DMS79 treated with DMSO at 0.1 percent for 48 hours (cell line): Measurements from ENCODE around the gene AVP.
A peak's percentile ranks its signal among the peaks of the same experiment; 100 is the strongest.

Experiments
- DNase-seq: peaks from one replicate; lab custom pipeline; 2025; lab: John Stamatoyannopoulos, UW

Gene AVP

DNA sequence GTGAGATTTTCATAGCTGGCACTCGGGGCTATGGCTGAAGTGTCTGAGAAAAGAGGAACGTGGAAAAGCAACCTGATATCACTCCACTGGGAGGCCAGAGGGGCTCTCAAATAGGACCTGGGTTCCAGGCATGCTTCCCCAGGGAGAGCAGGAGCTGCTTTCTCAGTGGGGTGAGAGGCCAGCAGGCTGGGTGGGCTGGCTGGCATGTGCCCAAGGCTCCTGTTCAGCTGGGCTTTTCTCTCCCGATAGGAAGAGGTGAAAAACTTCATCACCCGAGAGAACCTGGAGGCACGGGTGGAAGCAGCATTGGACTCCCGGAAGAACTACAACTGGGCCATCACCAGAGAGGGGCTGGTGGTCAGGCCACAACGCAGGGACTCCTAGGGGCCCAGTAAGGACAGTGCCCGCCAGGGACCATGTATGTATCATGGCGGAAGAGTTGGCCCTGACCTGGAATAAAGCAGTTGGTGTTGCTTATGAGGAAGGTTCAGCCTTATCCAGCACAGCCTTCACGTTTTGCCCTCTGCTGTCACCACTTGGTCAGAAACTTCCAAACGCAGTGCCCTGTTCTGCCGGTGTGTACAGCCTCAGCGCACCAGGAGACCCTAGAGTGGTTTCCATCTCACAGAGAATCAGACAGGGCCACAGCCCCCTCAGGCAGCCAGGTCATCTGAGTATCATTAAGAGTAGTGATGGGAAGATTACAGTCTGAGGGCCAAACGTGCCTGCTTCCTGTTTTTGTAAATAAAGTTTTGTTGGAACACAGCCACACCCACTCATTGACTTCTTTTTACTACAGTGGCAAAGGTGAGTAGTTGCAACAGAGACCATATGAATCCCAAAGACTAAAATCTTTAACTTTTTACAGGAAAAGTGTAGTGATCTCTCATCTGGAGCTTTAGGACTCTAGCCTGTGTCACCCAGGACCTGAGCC lies 36.8 kb downstream of the AVP start:
- no peak for DNase-seq

GRCh38 chr20:3046677-3047462 lies 37.7 kb downstream of the AVP start:
- DNase-seq = peak; percentile 87

GRCh38 chr20:3045816-3046676 lies 38.5 kb downstream of the AVP start, which contains the start of gene MRPS26:
MRPS26 (plus strand) TSS chr20:3046052; CDS start chr20:3046069, 17 bp downstream.
- DNase-seq = peak; percentile 46

DNA sequence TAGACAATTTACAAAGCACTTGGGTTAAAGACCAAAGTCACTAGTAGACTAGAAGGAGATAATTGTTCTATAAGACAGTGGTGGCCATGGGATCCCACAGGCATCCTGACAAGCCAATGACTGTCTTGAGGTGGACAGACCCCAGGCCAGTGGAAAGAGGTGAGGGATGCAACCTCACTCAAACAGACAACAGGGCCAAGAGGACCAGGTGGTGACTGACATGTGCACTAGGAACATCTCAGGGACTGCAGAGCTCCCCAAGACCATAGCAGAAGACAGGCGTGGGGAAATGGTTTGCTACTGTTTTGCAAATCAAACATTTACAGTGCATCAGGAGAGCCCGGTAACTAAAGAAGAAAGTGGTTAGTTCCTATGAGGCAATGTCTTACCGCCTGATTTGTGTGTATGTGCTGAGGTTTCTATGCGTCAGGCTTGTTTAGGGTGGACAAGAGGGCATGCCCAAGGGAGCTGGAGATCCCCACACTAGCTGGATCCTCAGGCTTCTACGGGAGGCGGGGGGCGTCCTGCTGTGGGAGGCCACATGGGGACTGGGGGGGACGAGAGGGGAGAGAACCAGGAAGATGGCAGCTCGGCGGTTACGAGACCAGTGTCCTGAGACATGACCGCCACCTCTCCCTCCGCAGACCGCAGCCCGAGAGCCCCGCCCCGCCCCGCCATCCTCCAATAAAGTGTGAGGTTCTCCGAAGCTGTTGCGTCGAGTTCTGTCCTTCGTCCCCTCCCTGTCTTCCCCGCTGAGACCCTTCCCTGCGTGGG lies 39.3 kb downstream of the AVP start:
- peak; percentile 46 for DNase-seq

DNA sequence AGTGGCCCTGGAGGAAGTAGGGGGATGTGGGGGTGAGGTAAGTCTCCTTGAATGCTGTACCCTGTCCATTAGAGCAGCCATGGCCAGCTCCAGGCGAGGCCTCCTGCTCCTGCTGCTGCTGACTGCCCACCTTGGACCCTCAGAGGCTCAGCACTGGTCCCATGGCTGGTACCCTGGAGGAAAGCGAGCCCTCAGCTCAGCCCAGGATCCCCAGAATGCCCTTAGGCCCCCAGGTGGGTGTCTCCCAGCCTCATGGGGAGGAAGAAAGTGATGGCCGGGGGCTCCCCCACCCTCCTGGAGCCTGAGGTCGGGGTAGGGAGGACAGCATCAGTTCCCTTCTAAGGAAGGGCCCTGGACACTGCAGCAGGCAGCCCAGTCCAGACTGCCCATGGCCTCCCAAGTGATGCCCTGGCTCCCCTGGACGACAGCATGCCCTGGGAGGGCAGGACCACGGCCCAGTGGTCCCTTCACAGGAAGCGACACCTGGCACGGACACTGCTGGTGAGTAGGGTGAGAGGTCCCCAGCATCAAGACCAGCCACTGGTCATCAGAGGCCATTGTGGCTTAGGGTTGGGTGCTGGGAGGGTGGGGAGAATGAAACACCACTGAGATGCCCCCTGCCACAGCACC lies 40.1 kb downstream of the AVP start:
- DNase-seq = no peak

DNA sequence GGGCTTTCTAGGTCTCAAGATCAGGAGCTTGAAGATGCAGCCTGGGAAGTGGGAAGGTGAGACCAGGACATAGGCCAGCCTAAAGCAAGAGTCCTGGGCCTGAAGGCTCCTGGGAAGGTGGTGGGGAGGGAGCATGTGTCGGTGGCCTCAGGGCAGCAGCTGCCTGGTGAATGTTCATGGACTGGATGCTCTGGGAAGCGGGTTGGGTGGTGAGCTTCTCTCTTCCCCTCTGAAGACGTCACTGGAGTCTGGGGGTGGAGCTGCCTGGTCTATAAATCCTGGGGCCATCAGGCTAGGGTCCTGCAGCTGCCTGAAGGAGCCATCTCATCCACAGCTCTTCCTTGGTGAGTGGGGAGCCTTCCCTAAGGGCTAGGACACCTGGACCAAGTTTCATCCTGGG lies 41.2 kb downstream of the AVP start, which contains the start of gene GNRH2:
GNRH2 (plus strand) TSS at position 301 of the 400 bp plus-strand sequence. CDS start 793 bp downstream, outside the sequence.
- DNase-seq = no peak

- DNase-seq = no peak
These were observed 41.9 kb downstream of the AVP start for GRCh38 chr20:3042625-3043024.

GRCh38 chr20:3041854-3042409 lies 42.6 kb downstream of the AVP start:
- DNase-seq = no peak

DNA sequence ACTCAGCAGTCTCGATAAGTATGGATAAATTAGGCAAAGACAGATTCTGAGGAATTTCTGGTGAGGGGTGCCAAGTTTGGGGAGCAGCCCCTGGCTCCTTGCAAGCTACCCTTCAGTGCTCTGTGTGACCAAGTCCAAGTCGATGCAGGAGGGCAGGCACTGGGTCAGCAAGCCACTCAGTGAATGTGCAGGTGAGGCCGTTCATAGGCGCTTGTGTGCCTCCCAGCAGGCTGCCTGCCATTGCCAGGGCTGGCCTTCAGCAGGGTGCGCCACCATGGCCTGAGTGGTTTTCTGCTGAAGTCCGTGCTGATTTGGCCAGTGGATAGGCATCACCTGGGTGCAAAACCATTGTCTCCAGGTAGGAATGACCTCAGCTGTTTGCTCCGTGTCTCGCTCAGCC lies 44.4 kb downstream of the AVP start:
- DNase-seq = no peak

- DNase-seq = no peak
These were observed 45.1 kb downstream of the AVP start for GRCh38 chr20:3039426-3039825.

DNA sequence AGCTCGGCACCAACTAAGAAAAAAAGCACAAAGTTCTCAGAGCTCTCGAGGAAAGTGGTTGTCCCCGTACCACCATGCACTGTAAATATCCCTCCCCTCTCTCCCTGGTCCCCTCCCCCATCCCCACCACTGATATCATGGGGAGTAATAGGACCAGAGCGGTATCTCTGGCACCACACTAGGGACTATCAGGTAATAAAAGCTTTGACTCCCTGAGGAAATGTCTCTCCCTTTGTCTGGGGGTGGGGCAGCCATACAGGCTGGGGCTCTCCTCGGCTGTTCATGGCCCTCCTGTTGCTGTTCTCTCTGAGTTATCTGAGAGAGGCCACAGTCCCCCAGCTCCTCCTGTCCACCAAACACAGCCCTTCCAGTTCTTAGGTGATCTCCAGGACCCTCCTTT lies 46.1 kb downstream of the AVP start:
- no peak for DNase-seq

DNA sequence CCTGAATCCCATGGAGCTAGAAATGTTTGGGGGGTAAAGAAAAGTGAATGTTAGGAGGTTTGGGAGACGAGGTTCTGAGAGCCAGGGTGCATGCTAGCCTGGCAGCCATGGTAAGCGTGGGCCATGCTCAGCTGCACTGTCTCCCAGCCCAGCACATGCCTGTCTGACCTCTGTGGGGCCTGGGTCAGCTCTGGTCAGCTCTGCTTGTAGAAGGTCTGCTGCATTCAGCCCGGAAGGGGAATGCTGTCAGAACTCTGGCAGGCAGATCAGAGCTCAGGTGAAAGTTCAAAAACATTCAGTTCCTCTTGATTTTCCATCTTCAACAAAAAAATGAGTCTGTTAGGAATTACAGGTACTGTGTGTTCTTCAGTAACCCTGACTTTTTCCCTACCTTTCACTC lies 46.9 kb downstream of the AVP start:
- DNase-seq = no peak

DNA sequence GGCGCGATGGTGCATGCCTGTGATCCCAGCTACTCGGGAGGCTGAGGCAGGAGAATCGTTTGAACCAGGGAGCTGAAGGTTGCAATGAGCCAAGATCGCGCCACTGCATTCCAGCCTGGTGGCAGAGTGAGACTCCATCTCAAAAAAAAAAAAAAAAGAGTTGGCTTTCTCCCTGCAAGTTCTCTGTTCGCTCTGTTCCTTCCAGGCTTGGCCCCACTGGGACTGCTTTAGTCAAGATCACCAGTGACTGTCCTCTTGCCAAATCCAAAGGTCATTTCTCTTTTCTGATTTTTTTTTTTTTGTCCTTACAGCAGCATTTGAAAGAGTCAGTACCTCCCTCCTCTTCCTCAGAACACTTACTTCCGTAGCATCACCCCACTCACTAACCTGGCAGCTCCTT lies 51.9 kb downstream of the AVP start:
- DNase-seq = no peak
